ENCODE results near the gene RABEP1.
"Not testable (repeated sequence)": the region's sequence is repeated elsewhere in the genome, so short reads cannot be mapped to it uniquely, and the experiment has no call there.

GRCh38 chr17:5431234-5431633 lies 149.2 kb downstream of the RABEP1 start:
- TF ChIP-seq EZH2 (IDR thresholded peaks at IDR 0.05); POLR2AphosphoS5 (IDR thresholded peaks at IDR 0.05; ENCODE audit: borderline replicate concordance, low read depth, low read length); FOXP2 (optimal IDR thresholded peaks at IDR 0.05; ENCODE audit: control extremely low read depth, extremely low read length, insufficient read depth): not testable (repeated sequence)
